HepG2 (cell line): ENCODE results near the gene ARL15. TPM values are rescaled to one million over a fixed set of nuclear protein-coding genes. Genes with fewer than 3 reads are reported as not detected.

Experiments
- ATAC-seq: fragments of 200-7000 bp; cut with Tn5 transposase; 3 replicates; pipeline ENCODE4 v1.9.1; 2020; ENCODE audit warnings: mild to moderate bottlenecking, moderate library complexity
- BruUV-seq: library from RNA; stranded (reverse); fragments of 400-500 nt; replicated peaks from 2 replicates; lab custom pipeline; 2021; lab: Mats Ljungman, UMichigan
- CTCF ChIA-PET: fragments of 300-600 bp; formaldehyde crosslinking; extraction: SDS; loops from one replicate; lab custom pipeline; 2021; ENCODE audit warnings: low total read pairs, inconsistent platforms, low intra/inter-chr PET ratio; lab: Yijun Ruan, JAX
- POLR2A ChIA-PET: fragments of 350-600 bp; sonication (Branson Sonifier 250); formaldehyde crosslinking; loops from one replicate; lab custom pipeline; 2020; ENCODE audit warnings: antibody characterized with exemption, inconsistent platforms; lab: Yijun Ruan, JAX
- DNase-seq: peaks from one replicate; pipeline ENCODE4 v3.0.0-alpha.2; 2015; ENCODE audit warnings: low spot score
- FAIRE-seq: peaks from 3 replicates; lab custom pipeline; 2011; peaks lifted over from hg19 to GRCh38; lab: Jason Lieb, UNC
- H2AFZ ChIP-seq: one replicate; pipeline ENCODE4 v1.6.1; 2011; ENCODE audit warnings: low read length, inconsistent platforms
- H3K27ac ChIP-seq: fragments of 300-600 bp; 3 replicates; pipeline ENCODE4 v1.8.0; 2011; ENCODE audit warnings: mixed run types, mild to moderate bottlenecking, mixed read lengths, low read length, inconsistent platforms; ENCODE audit not compliant: insufficient read depth; ENCODE audit errors: extremely low read length
- H3K27me3 ChIP-seq, 2 experiments: fragments of 200-600 bp in 1 of 2; 2 replicates in 1 of 2; 3 replicates in 1 of 2; pipeline versions ENCODE4 v1.6.0 to v1.8.0; 2011; ENCODE audit warnings: low read length in 2 of 2, mild to moderate bottlenecking in 2 of 2, moderate library complexity in 2 of 2, inconsistent platforms in 1 of 2; ENCODE audit not compliant: insufficient read depth in 2 of 2, control insufficient read depth in 1 of 2
- H3K36me3 ChIP-seq, 2 experiments: fragments of 200-600 bp in 1 of 2; replicated peaks in 1 of 2; 2 replicates in 1 of 2; 3 replicates in 1 of 2; pipeline versions ENCODE4 v1.5.1 to v1.8.0; 2011; ENCODE audit warnings: low read length in 2 of 2, inconsistent platforms in 1 of 2; ENCODE audit not compliant: insufficient read depth in 2 of 2, control insufficient read depth in 1 of 2
- H3K4me1 ChIP-seq: 2 replicates; pipeline ENCODE4 v1.5.1; 2012; ENCODE audit warnings: low read length, inconsistent platforms; ENCODE audit not compliant: insufficient read depth
- H3K4me2 ChIP-seq: 2 replicates; pipeline ENCODE4 v1.6.0; 2011; ENCODE audit warnings: low read depth, low read length, inconsistent platforms
- H3K4me3 ChIP-seq, 3 experiments: fragments of 200-600 bp in 1 of 3; sonication (generic), shearing (Covaris generic) in 1 of 3; replicated peaks in 1 of 3; 2 replicates each; pipeline ENCODE4 v1.5.1; 2011 to 2016; ENCODE audit warnings: low read length in 3 of 3, inconsistent platforms in 2 of 3, low read depth in 2 of 3, mild to moderate bottlenecking in 2 of 3, control low read depth in 1 of 3, mixed read lengths in 1 of 3; ENCODE audit not compliant: insufficient read depth in 1 of 3
- H3K79me2 ChIP-seq: one replicate; pipeline ENCODE4 v1.6.1; 2011; ENCODE audit warnings: low read length, inconsistent platforms; ENCODE audit not compliant: insufficient read depth
- H3K9ac ChIP-seq: 2 replicates; pipeline ENCODE4 v1.6.0; 2011; ENCODE audit warnings: mild to moderate bottlenecking, low read depth, low read length, inconsistent platforms; ENCODE audit not compliant: insufficient read depth
- H3K9me3 ChIP-seq: 2 replicates; pipeline ENCODE4 v1.5.1; 2012; ENCODE audit warnings: mild to moderate bottlenecking, low read length
- H4K20me1 ChIP-seq: 2 replicates; pipeline ENCODE4 v1.6.0; 2011; ENCODE audit warnings: inconsistent platforms, mild to moderate bottlenecking, low read length, moderate library complexity; ENCODE audit not compliant: insufficient read depth
- AGO2 ChIP-seq: fragments of 200-400 bp; formaldehyde crosslinking; optimal IDR thresholded peaks from 2 replicates; pipeline ENCODE3; 2017; ENCODE audit warnings: mild to moderate bottlenecking, low read depth, low read length, moderate library complexity
- ATF7-NPFF ChIP-seq: sonication (generic); formaldehyde crosslinking; IDR thresholded peaks from 2 replicates; pipeline ENCODE4 v1.8.1; 2023; ENCODE audit warnings: mild to moderate bottlenecking, low read depth, missing genetic modification reagents, moderate library complexity
- ELF4 ChIP-seq: sonication (generic); formaldehyde crosslinking; IDR thresholded peaks from 2 replicates; pipeline ENCODE4 v1.5.0; 2020; ENCODE audit warnings: missing genetic modification reagents, mild to moderate bottlenecking, moderate library complexity, borderline replicate concordance
- HNF4G ChIP-seq, 2 experiments: sonication (generic) in 1 of 2; formaldehyde crosslinking in 1 of 2; IDR thresholded peaks; 2 replicates each; pipeline versions ENCODE4 v1.4.0 to v1.6.1; 2011 to 2020; ENCODE audit warnings: borderline replicate concordance in 2 of 2, low read depth in 2 of 2, mild to moderate bottlenecking in 2 of 2, low read length in 1 of 2, missing genetic modification reagents in 1 of 2, moderate library complexity in 1 of 2
- HNRNPUL1 ChIP-seq: fragments of 200-400 bp; formaldehyde crosslinking; IDR thresholded peaks from 2 replicates; pipeline ENCODE4 v1.6.1; 2017; ENCODE audit warnings: low read depth, mild to moderate bottlenecking, low read length, moderate library complexity
- HOXA3 ChIP-seq: sonication (generic); formaldehyde crosslinking; IDR thresholded peaks from 2 replicates; pipeline ENCODE4 v1.5.0; 2020; ENCODE audit warnings: missing genetic modification reagents
- IKZF1 ChIP-seq: fragments of 450-650 bp; IDR thresholded peaks from 2 replicates; pipeline ENCODE4 v1.7.1; 2016
- ZFP62 ChIP-seq: sonication (generic); formaldehyde crosslinking; IDR thresholded peaks from 2 replicates; pipeline ENCODE4 v1.4.0; 2020; ENCODE audit warnings: missing genetic modification reagents
- ZNF264 ChIP-seq: sonication (generic); formaldehyde crosslinking; IDR thresholded peaks from 2 replicates; pipeline ENCODE4 v1.4.0; 2020; ENCODE audit warnings: missing genetic modification reagents
- ZNF446 ChIP-seq: sonication (generic); formaldehyde crosslinking; IDR thresholded peaks from 2 replicates; pipeline ENCODE4 v1.5.0; 2020; ENCODE audit warnings: mild to moderate bottlenecking, missing genetic modification reagents
- ZNF746 ChIP-seq: sonication (generic); formaldehyde crosslinking; IDR thresholded peaks from 2 replicates; pipeline ENCODE4 v1.8.0; 2022; ENCODE audit warnings: mild to moderate bottlenecking, missing genetic modification reagents
- ZNF782 ChIP-seq: sonication (generic); formaldehyde crosslinking; IDR thresholded peaks from 2 replicates; pipeline ENCODE4 v1.4.0; 2020; ENCODE audit warnings: missing genetic modification reagents, mild to moderate bottlenecking, borderline replicate concordance
- ZSCAN25 ChIP-seq: sonication (generic); formaldehyde crosslinking; IDR thresholded peaks from 2 replicates; pipeline ENCODE4 v1.8.0; 2022; ENCODE audit warnings: mild to moderate bottlenecking, missing genetic modification reagents
- WGBS: methylation state at CpG from one replicate; pipeline ENCODE4 v1.1.6; 2017; ENCODE audit warnings: low lambda C conversion rate; 5-methylcytosine and 5-hydroxymethylcytosine counted together
- in situ Hi-C: cut with HindIII; loops from 2 replicates; pipeline ENCODE4 v1.10.0; 2017; ENCODE audit warnings: low pct_unique_long_range_greater_than_20kb; ENCODE audit not compliant: extremely low pct_ligation_motif_present
- intact Hi-C: fragments of 100-400 bp; cut with micrococcal nuclease; formaldehyde crosslinking; loops from one replicate; pipeline ENCODE4 v1.10.0; 2022; ENCODE audit not compliant: unreplicated experiment
- polyA plus RNA-seq, 8 experiments: library from polyadenylated mRNA; depleted of rRNA in 3 of 8; stranded (reverse) in 7 of 8; unstranded in 1 of 8; fragments of >200 nt; fragmentation: Illumina TruSeq in 4 of 8; extraction: Trizol in 4 of 8; gene quantifications; 2 replicates each; pipeline versions ENCODE4 v1.2.1 to v1.2.3, GENCODE V29; 2011 to 2016; ENCODE audit warnings: low read depth in 4 of 8, missing spikeins in 1 of 8, mixed read lengths in 1 of 8; ENCODE audit not compliant: insufficient read depth in 1 of 8
- total RNA-seq, 5 experiments: library from RNA; depleted of rRNA; stranded (reverse); fragments of >200 nt; fragmentation: Illumina TruSeq; extraction: Trizol; gene quantifications; 2 replicates each; pipeline ENCODE4 v1.2.3, GENCODE V29; 2016; ENCODE audit warnings: low read depth in 1 of 5
- TF ChIP-seq, protein P1 (sequence below): sonication (generic); formaldehyde crosslinking; IDR thresholded peaks from 2 replicates; pipeline ENCODE4 v1.4.0; 2020; ENCODE audit warnings: missing genetic modification reagents
- TF ChIP-seq, protein P2 (sequence below): sonication (generic); formaldehyde crosslinking; IDR thresholded peaks from 2 replicates; pipeline ENCODE4 v1.5.1; 2020; ENCODE audit warnings: mild to moderate bottlenecking, missing genetic modification reagents, borderline replicate concordance
- TF ChIP-seq, protein P3 (sequence below): sonication (generic); formaldehyde crosslinking; IDR thresholded peaks from 2 replicates; pipeline ENCODE4 v1.5.0; 2020; ENCODE audit warnings: mild to moderate bottlenecking, missing genetic modification reagents, borderline replicate concordance

ARL15 gene
- total and polyA plus RNA-seq, 2 of the 13 experiments (the other 11 are each of a cell fraction or from before 2014, with no cell fraction given): 2.5 to 7.7 TPM

DNA sequence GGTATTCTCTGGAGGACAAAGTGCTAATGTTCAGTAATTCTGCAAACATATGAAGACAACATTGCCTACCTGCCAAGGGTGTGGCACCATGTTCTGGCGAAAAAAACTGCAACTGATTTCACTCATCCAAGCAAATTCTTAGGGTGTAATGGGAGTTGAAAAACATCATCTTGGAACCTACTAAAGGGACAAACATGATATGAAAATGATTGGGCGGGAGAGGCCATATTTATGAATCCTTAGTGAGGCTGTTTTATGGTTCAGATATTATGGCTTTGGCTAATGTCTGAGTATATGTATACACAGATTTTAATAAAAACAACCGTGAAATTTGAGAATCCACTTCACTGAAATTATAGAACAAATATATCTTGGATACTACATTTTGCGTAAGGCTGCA lies 225.7 kb downstream of the ARL15 start:
- no peak for ATAC-seq
- WGBS: 87% methylated on average over 4 of the region's 4 CpGs
- in situ Hi-C loops: no loop called here
- Histone ChIP-seq H3K9ac (no peak overlapping the region), H4K20me1 (no peaks in the 10 kb centered on the region), H3K36me3 (no peaks in the 10 kb centered on the region), H3K4me1 (no peaks in the 10 kb centered on the region), H2AFZ (no peak overlapping the region), H3K27ac (no peak overlapping the region), H3K4me3 (no peak overlapping the region), H3K79me2 (no peaks in the 10 kb centered on the region), H3K4me2 (no peak overlapping the region), H3K9me3 (no peaks in the 10 kb centered on the region), H3K27me3 (no peaks in the 10 kb centered on the region; a peak in 1 of 5 replicates)
- POLR2A ChIA-PET: no interaction called here
- no peak for DNase-seq
- no TSS peak for BruUV-seq
- no peak for FAIRE-seq
- CTCF ChIA-PET: no interaction called here
- intact Hi-C loops: loop anchor here (5.0 kb wide), 1 partner anchor 1357 kb away; no protein-coding TSS in a partner anchor
- TF ChIP-seq ZNF446 (CRISPR knock-in tag) (no peak), AGO2 (no peak), HNF4G (IDR thresholded peaks at IDR 0.05; ENCODE audit: borderline replicate concordance, low read depth, low read length) (no peak), HNF4G (CRISPR knock-in tag; IDR thresholded peaks at IDR 0.05; ENCODE audit: borderline replicate concordance, low read depth) (no peak), ZNF746 (CRISPR knock-in tag) (no peak), IKZF1 (no peak), HNRNPUL1 (no peak), ZNF264 (CRISPR knock-in tag) (no peak), ZNF782 (no peak), ZSCAN25 (CRISPR knock-in tag) (no peak), HOXA3 (CRISPR knock-in tag) (no peak), ATF7-NPFF (CRISPR knock-in tag) (no peak), ELF4 (CRISPR knock-in tag) (no peak), ZFP62 (CRISPR knock-in tag) (no peak)
- TF ChIP-seq, protein P1, sequence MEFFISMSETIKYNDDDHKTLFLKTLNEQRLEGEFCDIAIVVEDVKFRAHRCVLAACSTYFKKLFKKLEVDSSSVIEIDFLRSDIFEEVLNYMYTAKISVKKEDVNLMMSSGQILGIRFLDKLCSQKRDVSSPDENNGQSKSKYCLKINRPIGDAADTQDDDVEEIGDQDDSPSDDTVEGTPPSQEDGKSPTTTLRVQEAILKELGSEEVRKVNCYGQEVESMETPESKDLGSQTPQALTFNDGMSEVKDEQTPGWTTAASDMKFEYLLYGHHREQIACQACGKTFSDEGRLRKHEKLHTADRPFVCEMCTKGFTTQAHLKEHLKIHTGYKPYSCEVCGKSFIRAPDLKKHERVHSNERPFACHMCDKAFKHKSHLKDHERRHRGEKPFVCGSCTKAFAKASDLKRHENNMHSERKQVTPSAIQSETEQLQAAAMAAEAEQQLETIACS (CRISPR knock-in tag): no peak
- TF ChIP-seq, protein P2, sequence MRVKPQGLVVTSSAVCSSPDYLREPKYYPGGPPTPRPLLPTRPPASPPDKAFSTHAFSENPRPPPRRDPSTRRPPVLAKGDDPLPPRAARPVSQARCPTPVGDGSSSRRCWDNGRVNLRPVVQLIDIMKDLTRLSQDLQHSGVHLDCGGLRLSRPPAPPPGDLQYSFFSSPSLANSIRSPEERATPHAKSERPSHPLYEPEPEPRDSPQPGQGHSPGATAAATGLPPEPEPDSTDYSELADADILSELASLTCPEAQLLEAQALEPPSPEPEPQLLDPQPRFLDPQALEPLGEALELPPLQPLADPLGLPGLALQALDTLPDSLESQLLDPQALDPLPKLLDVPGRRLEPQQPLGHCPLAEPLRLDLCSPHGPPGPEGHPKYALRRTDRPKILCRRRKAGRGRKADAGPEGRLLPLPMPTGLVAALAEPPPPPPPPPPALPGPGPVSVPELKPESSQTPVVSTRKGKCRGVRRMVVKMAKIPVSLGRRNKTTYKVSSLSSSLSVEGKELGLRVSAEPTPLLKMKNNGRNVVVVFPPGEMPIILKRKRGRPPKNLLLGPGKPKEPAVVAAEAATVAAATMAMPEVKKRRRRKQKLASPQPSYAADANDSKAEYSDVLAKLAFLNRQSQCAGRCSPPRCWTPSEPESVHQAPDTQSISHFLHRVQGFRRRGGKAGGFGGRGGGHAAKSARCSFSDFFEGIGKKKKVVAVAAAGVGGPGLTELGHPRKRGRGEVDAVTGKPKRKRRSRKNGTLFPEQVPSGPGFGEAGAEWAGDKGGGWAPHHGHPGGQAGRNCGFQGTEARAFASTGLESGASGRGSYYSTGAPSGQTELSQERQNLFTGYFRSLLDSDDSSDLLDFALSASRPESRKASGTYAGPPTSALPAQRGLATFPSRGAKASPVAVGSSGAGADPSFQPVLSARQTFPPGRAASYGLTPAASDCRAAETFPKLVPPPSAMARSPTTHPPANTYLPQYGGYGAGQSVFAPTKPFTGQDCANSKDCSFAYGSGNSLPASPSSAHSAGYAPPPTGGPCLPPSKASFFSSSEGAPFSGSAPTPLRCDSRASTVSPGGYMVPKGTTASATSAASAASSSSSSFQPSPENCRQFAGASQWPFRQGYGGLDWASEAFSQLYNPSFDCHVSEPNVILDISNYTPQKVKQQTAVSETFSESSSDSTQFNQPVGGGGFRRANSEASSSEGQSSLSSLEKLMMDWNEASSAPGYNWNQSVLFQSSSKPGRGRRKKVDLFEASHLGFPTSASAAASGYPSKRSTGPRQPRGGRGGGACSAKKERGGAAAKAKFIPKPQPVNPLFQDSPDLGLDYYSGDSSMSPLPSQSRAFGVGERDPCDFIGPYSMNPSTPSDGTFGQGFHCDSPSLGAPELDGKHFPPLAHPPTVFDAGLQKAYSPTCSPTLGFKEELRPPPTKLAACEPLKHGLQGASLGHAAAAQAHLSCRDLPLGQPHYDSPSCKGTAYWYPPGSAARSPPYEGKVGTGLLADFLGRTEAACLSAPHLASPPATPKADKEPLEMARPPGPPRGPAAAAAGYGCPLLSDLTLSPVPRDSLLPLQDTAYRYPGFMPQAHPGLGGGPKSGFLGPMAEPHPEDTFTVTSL (CRISPR knock-in tag): no peak
- TF ChIP-seq, protein P3, sequence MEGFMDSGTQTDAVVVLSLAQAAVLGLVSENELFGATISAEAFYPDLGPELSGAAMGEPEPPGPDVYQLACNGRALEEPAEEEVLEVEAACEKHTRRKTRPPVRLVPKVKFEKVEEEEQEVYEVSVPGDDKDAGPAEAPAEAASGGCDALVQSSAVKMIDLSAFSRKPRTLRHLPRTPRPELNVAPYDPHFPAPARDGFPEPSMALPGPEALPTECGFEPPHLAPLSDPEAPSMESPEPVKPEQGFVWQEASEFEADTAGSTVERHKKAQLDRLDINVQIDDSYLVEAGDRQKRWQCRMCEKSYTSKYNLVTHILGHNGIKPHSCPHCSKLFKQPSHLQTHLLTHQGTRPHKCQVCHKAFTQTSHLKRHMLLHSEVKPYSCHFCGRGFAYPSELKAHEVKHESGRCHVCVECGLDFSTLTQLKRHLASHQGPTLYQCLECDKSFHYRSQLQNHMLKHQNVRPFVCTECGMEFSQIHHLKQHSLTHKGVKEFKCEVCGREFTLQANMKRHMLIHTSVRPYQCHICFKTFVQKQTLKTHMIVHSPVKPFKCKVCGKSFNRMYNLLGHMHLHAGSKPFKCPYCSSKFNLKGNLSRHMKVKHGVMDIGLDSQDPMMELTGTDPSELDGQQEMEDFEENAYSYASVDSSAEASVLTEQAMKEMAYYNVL (CRISPR knock-in tag): no peak
